Stimulated activated CD4-positive, alpha-beta T cell treated with anti-CD3 and anti-CD28 coated beads, TNF-alpha, amount 100 ng/mL, for 1 hour (primary cell): ENCODE results near the gene IQGAP2.
A peak's percentile ranks its signal among the peaks of the same experiment; 100 is the strongest.

Experiments used
- DNase-seq, 3 donors: peaks; one replicate each; pipeline ENCODE4 v3.0.0-alpha.2; 2020; ENCODE audit warnings: low read depth in 3 of 3, low spot score in 1 of 3

The IQGAP2 gene

GRCh38 chr5:76710991-76711390 lies 307.9 kb downstream of the IQGAP2 start:
- DNase-seq: no peak

DNA sequence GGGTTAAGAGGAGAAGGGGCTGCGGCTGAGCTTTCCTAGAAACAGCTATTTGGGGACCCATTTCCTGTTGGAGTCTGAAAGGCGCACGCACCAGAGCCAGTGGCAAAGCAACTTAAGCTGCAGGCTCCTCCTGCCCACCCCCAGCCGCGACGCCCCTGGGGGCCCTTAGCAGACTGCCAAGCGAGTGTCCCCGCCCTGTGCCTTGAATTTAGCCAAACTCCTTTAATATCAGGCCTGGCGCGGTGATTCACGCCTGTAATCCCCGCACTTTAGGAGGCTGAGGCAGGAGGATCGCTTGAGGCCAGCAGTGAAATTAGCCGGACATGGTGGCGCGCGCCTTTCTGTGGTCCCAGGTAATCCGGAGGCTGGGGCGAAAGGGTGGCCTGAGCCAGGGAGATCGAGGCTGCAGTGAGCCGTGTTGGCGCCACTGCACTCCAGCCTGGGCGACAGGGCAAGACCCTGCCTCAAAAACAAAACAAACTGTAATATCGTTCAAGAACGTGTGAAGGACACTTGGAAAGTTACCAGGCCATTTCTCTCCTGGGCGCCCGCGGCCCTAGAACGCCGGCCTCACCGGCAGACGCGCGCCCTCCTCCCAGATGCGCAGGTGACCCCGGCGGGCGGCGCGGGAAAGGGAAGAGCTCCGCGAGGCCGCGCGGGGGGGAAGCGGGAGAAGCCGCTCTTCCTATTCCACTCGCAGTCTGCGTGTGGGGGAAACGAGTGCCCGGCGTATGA lies 311.8 kb downstream of the IQGAP2 start:
- DNase-seq: no peak

- DNase-seq: no peak
Measured at GRCh38 chr5:76715486-76715735, 312.3 kb downstream of the IQGAP2 start.

DNA sequence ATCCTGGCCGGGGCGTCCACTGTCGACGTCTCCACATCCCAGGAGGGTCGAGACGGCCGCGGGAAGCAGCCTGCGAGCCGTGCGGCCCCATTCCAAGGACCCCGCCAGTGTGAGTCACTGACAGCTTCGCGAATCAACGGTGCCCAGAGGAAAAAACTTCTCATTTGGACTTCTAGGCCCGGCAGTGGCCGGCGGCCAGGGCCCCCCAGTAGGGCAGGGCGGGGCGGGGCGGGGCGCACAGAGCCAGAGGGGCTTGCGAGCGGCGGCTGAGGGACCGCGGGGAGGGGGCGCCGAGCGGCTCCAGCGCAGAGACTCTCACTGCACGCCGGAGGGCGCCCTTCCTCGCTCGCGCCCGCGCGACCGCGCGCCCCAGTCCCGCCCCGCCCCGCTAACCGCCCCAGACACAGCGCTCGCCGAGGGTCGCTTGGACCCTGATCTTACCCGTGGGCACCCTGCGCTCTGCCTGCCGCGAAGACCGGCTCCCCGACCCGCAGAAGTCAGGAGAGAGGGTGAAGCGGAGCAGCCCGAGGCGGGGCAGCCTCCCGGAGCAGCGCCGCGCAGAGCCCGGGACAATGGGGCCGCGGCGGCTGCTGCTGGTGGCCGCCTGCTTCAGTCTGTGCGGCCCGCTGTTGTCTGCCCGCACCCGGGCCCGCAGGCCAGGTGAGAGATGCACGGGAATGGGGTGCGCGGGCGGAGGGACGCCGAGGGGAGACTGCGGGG lies 312.8 kb downstream of the IQGAP2 start, which contains the start of gene F2R:
TSS of gene F2R (plus strand) at position 391 of the 720 bp plus-strand sequence. CDS start at position 573, 182 bp downstream.
- peak in 1 of 3 donors; percentile 18 for DNase-seq

DNA sequence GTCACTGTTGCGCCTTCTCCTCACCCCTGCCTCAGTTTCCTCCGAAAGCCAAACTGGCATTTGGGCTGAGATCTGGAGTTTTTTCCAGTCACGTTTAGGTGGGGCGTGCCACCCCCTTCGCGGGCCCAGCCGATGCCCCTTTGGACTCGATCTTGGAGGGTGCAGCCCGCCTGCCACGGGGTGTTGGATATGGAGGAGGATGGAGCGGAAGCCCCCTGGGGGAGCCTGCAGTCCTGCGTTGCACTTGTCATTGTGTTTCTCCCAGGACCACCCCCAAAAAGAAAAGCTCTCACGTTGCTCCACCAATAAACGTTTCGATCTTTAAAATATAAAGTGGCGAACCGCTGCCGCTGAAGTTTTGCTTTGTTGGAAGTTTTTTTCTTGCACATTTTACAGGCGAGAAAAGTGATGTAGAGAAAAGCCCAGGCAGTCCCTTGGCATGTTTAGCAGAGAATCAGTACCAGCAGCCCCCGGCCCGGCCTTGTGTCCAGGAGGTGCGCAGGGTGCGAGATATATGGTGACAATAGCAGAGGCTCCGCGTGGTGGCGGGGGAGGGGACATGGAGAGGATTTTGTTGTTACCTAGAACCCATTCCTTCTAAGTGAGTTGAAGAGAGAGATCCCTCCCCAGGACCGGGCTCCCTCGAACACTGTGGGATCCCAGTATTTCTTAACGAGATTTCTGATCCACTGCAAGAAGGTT lies 313.5 kb downstream of the IQGAP2 start:
- no peak for DNase-seq

GRCh38 chr5:76717222-76718083 lies 314.4 kb downstream of the IQGAP2 start:
- no peak for DNase-seq

GRCh38 chr5:76718381-76718832 lies 315.3 kb downstream of the IQGAP2 start:
- no peak for DNase-seq

DNA sequence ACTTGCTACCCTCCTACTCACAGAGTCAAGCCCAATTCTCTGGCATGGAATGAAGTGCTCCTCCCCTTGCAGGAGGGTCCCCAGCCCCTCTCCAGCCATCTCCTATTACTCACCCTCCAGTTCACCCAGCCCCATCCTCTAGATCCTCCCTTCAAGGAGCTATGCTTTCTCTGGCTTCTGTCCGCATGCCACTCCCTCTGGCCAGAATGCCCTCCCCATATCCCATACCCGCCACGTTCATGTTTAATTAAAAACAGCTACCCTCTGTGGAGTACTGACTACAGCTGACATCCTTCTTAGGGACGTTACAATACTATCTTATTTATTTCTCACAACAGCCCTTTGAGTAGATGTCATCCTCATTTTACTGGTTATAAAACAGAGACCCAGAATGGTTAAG lies 315.8 kb downstream of the IQGAP2 start:
- DNase-seq: no peak

GRCh38 chr5:76720988-76721569 lies 318.0 kb downstream of the IQGAP2 start:
- DNase-seq: no peak

DNA sequence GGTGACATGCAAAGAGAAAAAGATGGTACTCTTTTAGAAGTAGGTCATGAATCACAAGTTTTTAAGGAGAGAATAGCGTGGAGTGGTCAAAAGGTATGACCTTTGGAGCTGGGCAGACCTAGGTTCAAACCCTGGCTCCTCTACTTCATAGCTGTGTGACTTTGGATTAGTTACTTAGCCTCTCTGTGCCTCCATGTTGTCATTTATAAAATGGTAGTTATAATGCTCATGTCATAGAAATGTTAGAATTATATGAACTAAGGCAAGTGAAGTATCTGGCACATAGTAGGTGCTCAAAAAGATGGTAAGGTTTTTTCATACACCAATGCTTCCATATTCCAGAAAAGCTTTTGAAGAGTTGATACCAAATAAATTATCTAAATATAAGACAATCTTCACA lies 320.2 kb downstream of the IQGAP2 start:
- DNase-seq: no peak

- no peak for DNase-seq
Measured at GRCh38 chr5:76723906-76724305, 320.8 kb downstream of the IQGAP2 start.

DNA sequence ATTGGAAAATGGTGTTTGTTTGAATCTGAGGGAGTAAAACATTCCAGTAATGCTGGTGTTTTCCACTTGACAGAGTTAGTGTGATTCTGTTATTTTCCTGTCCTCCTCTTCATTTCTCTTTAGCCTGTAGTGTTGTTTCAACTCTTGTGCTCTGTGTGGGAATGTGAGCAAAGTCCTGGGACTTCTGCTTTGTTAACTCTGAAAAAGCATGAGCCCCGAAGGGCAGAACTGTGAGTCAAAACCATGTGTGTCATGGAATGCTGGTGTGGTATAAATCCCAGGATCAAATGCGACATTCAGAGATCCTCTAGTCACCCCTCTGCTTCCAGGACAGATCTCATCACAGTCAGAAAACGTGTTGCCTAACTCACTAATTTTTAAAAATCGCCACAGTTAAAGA lies 321.8 kb downstream of the IQGAP2 start:
- DNase-seq: no peak

DNA sequence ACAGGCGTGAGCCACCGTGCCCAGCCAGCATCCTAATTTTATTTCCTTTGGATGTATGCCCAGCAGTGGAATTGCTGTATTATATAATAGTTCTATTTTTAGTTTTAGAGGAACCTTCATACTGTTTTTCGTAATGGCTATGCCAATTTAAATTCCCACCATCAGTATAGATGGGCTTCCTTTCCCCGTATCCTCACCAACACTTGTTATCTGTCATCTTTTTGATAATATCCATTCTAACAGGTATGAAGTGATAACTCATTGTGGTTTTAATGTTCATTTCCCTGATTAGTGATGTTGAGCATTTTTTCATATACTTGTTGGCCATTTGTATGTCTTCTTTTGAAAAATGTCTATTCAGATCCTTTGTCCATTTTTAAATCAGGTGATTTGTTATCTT lies 325.9 kb downstream of the IQGAP2 start:
- DNase-seq: no peak

GRCh38 chr5:76729373-76730290 lies 326.5 kb downstream of the IQGAP2 start:
- DNase-seq: no peak

GRCh38 chr5:76732405-76733048 lies 329.4 kb downstream of the IQGAP2 start:
- no peak for DNase-seq

DNA sequence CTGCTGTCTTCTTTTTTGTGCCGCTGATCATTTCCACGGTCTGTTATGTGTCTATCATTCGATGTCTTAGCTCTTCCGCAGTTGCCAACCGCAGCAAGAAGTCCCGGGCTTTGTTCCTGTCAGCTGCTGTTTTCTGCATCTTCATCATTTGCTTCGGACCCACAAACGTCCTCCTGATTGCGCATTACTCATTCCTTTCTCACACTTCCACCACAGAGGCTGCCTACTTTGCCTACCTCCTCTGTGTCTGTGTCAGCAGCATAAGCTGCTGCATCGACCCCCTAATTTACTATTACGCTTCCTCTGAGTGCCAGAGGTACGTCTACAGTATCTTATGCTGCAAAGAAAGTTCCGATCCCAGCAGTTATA lies 329.9 kb downstream of the IQGAP2 start:
- DNase-seq: no peak

DNA sequence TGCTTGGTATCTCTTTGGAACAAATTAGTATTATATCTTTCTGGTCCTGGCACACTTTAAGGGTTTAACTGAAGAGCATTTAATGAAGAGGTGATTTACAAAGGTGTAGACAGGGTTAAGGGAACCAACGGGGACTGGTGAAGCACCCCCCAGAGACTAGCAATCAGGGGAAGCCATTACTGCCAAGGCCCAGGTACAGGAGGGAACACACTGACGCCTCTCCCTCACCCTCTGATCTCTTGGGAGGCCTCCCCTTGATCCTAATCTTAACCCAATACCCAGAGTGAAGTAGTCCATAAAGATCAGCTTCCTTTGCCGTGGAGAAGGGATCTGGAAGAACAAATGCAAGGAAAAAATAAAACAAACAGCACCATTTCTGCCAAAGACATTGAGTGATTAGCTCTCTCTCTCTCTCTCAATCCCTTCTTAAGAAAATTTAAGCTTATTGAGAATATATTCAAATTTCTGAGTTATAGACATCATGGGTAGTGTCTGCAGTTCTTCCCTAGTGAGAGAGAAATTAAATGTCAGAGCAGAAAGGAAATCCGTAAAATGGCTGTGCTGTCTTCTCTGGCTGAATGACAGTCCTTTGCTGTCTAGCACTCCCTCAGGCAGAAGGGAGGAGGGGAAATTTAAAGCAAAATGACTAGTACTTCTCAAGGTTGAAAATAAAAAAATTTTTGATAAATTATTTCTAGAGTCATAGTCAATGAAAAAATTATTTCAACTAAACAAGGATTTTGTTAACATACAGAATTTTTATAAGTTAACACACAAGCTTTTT lies 332.9 kb downstream of the IQGAP2 start:
- DNase-seq: no peak

DNA sequence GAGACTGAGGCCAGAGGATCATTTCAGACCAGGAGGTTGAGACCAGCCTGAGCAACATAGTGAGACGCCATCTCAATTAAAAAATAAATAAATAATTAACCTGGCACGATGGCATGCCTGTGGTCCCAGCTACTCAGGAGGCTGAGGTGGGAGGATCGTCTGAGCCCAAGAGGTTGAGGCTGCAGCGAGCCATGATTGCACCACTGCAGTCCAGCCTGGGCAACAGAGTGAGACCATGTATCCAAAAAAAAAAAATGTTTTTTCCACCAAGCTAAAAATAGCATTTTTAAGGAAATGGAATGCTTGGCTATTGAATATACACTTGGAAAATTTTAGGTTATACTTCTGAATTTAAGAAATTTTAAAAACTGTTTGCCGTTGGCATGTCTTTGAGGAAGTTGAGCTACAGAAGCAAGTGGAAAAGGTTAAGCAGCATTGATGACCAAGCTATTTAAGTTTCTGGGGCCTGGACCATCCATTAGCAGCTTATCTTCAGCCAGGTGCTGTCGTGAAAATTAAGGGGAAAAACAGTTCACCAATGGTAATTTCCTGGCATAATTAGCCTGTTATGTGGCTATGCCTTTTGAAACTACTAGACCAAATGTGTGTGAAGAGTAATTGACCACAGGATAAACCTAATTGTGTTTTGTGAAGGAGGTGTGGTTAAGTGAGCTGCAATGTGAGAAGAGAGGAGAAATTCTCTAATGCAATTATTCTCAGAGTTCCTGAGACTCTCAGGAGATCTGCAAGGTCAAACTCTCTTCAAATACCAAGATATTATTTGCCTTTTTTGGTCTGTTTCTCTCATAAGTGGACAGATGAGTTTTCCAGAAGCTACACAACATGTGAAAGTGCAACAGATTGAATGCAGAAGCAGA lies 333.8 kb downstream of the IQGAP2 start:
- no peak for DNase-seq
